DOHH2 (cell line): Measurements from ENCODE around the gene IPO9.
"Not testable (repeated sequence)": the region's sequence is repeated elsewhere in the genome, so short reads cannot be mapped to it uniquely, and the experiment has no call there.

ENCODE experiments used
- H3F3A ChIP-seq: fragments of 200-600 bp; sonication (generic), shearing (Covaris generic); 2 replicates; pipeline ENCODE4 v1.6.0; 2016; ENCODE audit warnings: antibody characterized with exemption, mild to moderate bottlenecking; ENCODE audit not compliant: control insufficient read depth, insufficient read depth
- H3K27ac ChIP-seq: fragments of 200-600 bp; sonication (generic); 2 replicates; pipeline ENCODE4 v1.5.1; 2014; ENCODE audit warnings: low read depth, mild to moderate bottlenecking, low read length, moderate library complexity
- H3K27me3 ChIP-seq: fragments of 200-600 bp; sonication (generic); 2 replicates; pipeline ENCODE4 v1.6.1; 2014; ENCODE audit warnings: mild to moderate bottlenecking, low read length, mixed read lengths; ENCODE audit not compliant: control insufficient read depth
- H3K36me3 ChIP-seq: fragments of 200-600 bp; sonication (generic); 2 replicates; pipeline ENCODE4 v1.6.1; 2014; ENCODE audit warnings: mild to moderate bottlenecking, low read length, moderate library complexity, mixed read lengths; ENCODE audit not compliant: control insufficient read depth
- H3K4me1 ChIP-seq: fragments of 200-600 bp; sonication (generic); 2 replicates; pipeline ENCODE4 v1.6.1; 2014; ENCODE audit warnings: mild to moderate bottlenecking, low read length, mixed read lengths; ENCODE audit not compliant: control insufficient read depth
- H3K4me2 ChIP-seq: fragments of 200-600 bp; sonication (generic); 2 replicates; pipeline ENCODE4 v1.6.0; 2014; ENCODE audit warnings: mild to moderate bottlenecking, low read length, moderate library complexity
- H3K4me3 ChIP-seq: fragments of 200-600 bp; sonication (generic); 2 replicates; pipeline ENCODE4 v1.5.1; 2014; ENCODE audit warnings: mild to moderate bottlenecking, low read length, mixed read lengths
- H3K79me2 ChIP-seq: fragments of 200-600 bp; sonication (generic); 2 replicates; pipeline ENCODE4 v1.6.1; 2014; ENCODE audit warnings: mild to moderate bottlenecking, low read length, mixed read lengths; ENCODE audit not compliant: control insufficient read depth
- H3K9me2 ChIP-seq: fragments of 200-600 bp; sonication (generic); replicated peaks from 2 replicates; pipeline ENCODE4 v1.6.1; 2014; ENCODE audit warnings: mild to moderate bottlenecking, low read length, mixed read lengths; ENCODE audit not compliant: control insufficient read depth
- H3K9me3 ChIP-seq: fragments of 200-600 bp; sonication (generic); 2 replicates; pipeline ENCODE4 v1.6.1; 2014; ENCODE audit warnings: antibody characterized with exemption, low read length, mixed read lengths; ENCODE audit not compliant: control insufficient read depth, insufficient read depth
- H4K20me1 ChIP-seq: fragments of 200-600 bp; sonication (generic); 2 replicates; pipeline ENCODE4 v1.6.0; 2014; ENCODE audit warnings: low read depth, mild to moderate bottlenecking, antibody characterized with exemption, low read length, moderate library complexity; ENCODE audit not compliant: control insufficient read depth, insufficient read depth
- CTCF ChIP-seq: fragments of 200-600 bp; sonication (generic); IDR thresholded peaks from one replicate; pipeline ENCODE4 v1.5.1; 2014; ENCODE audit warnings: antibody characterized with exemption, mild to moderate bottlenecking, low read depth, low read length; ENCODE audit not compliant: poor library complexity, severe bottlenecking
- EZH2phosphoT487 ChIP-seq: fragments of 200-600 bp; sonication (generic); IDR thresholded peaks from 2 replicates; pipeline ENCODE4 v1.6.1; 2017; ENCODE audit warnings: borderline replicate concordance, mild to moderate bottlenecking, antibody characterized with exemption, low read length, moderate library complexity, mixed read lengths

The IPO9 gene

GRCh38 chr1:201834621-201835020, 5.7 kb downstream of the IPO9 start:
- Histone ChIP-seq H3K36me3 (peaks cover 62% of the 10 kb centered on the region), H3K79me2 (peaks cover 100% of the 10 kb centered on the region), H3K4me2 (no peak overlapping the region), H3K4me1 (peaks cover 21% of the 10 kb centered on the region), H4K20me1 (peaks cover 57% of the 10 kb centered on the region), H3K9me2 (no peaks in the 10 kb centered on the region), H3F3A (peaks cover 4% of the 10 kb centered on the region; the same call in 1 of the 2 replicates), H3K27me3 (no peaks in the 10 kb centered on the region), H3K27ac (no peak overlapping the region), H3K9me3 (no peaks in the 10 kb centered on the region), H3K4me3 (no peak overlapping the region)
- no peak for TF ChIP-seq EZH2phosphoT487
- TF ChIP-seq CTCF, result no peak

GRCh38 chr1:201838381-201838780, 9.4 kb downstream of the IPO9 start:
- H3K79me2 ChIP-seq, result peaks cover 100% of the 10 kb centered on the region
- H3K9me2 ChIP-seq, result no peaks in the 10 kb centered on the region
- H3K27me3 ChIP-seq, result no peaks in the 10 kb centered on the region
- TF ChIP-seq EZH2phosphoT487, result no peak
- TF ChIP-seq CTCF, result no peak
- no peaks in the 10 kb centered on the region for H3K9me3 ChIP-seq
- peaks cover 7% of the 10 kb centered on the region; the same call in 1 of the 2 replicates for H3F3A ChIP-seq
- H3K27ac ChIP-seq, result no peak overlapping the region
- no peak overlapping the region for H3K4me2 ChIP-seq
- H3K4me1 ChIP-seq, result peaks cover 6% of the 10 kb centered on the region; the same call in 1 of the 2 replicates
- H4K20me1 ChIP-seq, result peaks cover 60% of the 10 kb centered on the region
- H3K36me3 ChIP-seq, result peaks cover 71% of the 10 kb centered on the region
- no peak overlapping the region for H3K4me3 ChIP-seq

GRCh38 chr1:201839089-201839488, 10.1 kb downstream of the IPO9 start:
- H3K9me3 ChIP-seq, H3K4me2 ChIP-seq, H3K27ac ChIP-seq, H3K4me1 ChIP-seq, H3K27me3 ChIP-seq, H3K4me3 ChIP-seq, H3K9me2 ChIP-seq, H3F3A ChIP-seq: not testable (repeated sequence)
- H3K36me3 ChIP-seq, result peaks cover 69% of the 10 kb centered on the region
- H3K79me2 ChIP-seq, result peaks cover 100% of the 10 kb centered on the region
- peaks cover 59% of the 10 kb centered on the region for H4K20me1 ChIP-seq

GRCh38 chr1:201840055-201840454, 11.1 kb downstream of the IPO9 start:
- Histone ChIP-seq H4K20me1 (peaks cover 59% of the 10 kb centered on the region), H3K4me2 (no peak overlapping the region), H3K9me2 (no peaks in the 10 kb centered on the region), H3K79me2 (peaks cover 100% of the 10 kb centered on the region), H3K9me3 (no peaks in the 10 kb centered on the region), H3K27ac (no peak overlapping the region), H3K36me3 (peaks cover 63% of the 10 kb centered on the region), H3K4me1 (peaks cover 4% of the 10 kb centered on the region; the same call in 1 of the 2 replicates), H3F3A (peaks cover 12% of the 10 kb centered on the region; the same call in 1 of the 2 replicates), H3K4me3 (no peak overlapping the region), H3K27me3 (no peaks in the 10 kb centered on the region)
- TF ChIP-seq CTCF (no peak), EZH2phosphoT487 (no peak)
